B cell (primary cell): Measurements from ENCODE around the gene SESN3.

Experiments
- EZH2 ChIP-seq: IDR thresholded peaks from 2 replicates; pipeline ENCODE4 v1.6.1; 2012; ENCODE audit warnings: borderline replicate concordance, low read depth, mild to moderate bottlenecking, moderate library complexity, low read length; ENCODE audit not compliant: insufficient read depth, poor library complexity, severe bottlenecking
- TF ChIP-seq, protein P1 (sequence below): fragments of 200-600 bp; IDR thresholded peaks from one replicate; pipeline ENCODE4 v1.8.0; 2022; ENCODE audit warnings: antibody characterized with exemption, mild to moderate bottlenecking

DNA sequence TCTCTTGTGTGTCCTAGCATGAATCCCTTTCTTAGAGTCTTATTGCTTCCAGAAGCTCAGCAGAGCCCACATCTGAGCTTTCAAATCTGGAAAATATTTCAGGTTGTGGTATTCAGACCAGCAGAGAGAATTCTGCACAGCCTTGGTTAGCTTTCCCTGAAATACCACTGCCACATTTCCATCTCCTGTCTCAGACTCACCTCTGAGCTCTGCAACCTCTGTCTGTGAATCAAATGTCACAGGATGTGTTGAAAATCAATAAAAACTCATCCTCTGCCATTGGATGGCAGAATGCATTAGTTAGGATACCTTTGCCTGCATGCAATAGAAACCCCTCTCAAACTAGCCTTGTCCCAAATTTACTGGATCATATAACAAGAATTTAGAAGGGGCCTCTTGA lies 93.7 kb downstream of the SESN3 start:
- TF ChIP-seq, protein P1, sequence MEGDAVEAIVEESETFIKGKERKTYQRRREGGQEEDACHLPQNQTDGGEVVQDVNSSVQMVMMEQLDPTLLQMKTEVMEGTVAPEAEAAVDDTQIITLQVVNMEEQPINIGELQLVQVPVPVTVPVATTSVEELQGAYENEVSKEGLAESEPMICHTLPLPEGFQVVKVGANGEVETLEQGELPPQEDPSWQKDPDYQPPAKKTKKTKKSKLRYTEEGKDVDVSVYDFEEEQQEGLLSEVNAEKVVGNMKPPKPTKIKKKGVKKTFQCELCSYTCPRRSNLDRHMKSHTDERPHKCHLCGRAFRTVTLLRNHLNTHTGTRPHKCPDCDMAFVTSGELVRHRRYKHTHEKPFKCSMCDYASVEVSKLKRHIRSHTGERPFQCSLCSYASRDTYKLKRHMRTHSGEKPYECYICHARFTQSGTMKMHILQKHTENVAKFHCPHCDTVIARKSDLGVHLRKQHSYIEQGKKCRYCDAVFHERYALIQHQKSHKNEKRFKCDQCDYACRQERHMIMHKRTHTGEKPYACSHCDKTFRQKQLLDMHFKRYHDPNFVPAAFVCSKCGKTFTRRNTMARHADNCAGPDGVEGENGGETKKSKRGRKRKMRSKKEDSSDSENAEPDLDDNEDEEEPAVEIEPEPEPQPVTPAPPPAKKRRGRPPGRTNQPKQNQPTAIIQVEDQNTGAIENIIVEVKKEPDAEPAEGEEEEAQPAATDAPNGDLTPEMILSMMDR: no peak
- TF ChIP-seq EZH2: no peak
